ENCODE measurements around the gene ZIC2. TPM values are rescaled to one million over a fixed set of nuclear protein-coding genes. Genes with fewer than 3 reads are reported as not detected.

ZIC2 gene
- total RNA-seq, 1 experiment from 2014 or later = 13.6 TPM

DNA sequence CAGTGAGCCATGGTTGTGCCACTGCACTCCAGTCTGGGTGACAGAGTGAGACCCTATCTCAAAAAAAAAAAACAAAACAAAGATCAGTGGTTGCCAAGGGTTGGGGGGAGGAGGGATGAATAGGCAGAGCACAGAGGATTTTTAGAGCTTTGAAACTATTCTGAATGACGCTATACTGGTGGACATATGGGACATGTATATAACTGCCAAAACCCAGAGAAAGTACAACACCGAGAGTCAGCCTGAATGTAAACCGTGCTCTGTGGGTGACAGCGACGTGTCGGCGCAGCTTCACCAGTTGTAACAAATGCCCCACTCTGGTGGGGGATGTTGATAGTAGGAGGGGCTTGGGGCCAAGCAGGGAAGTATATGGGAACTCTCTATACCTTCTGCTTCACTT is 42.9 kb upstream of the ZIC2 start:
- no TSS peak for BruUV-seq (replicated peaks)
- Histone ChIP-seq H3K36me3 (ENCODE audit: low read depth) (no peaks in the 10 kb centered on the region), H3K4me3 (no peak overlapping the region), H3K27ac (no peak overlapping the region), H3K4me1 (replicated peaks; ENCODE audit: insufficient read depth) (no peaks in the 10 kb centered on the region), H3K27me3 (ENCODE audit: insufficient read depth, low read depth) (peaks cover 35% of the 10 kb centered on the region), H3K9me3 (ENCODE audit: insufficient read depth, low read depth) (no peaks in the 10 kb centered on the region), H4K20me1 (ENCODE audit: insufficient read depth) (no peaks in the 10 kb centered on the region), H3F3A (ENCODE audit: insufficient read depth, low read depth) (no peaks in the 10 kb centered on the region), H2AFZ (no peak overlapping the region), H3K4me2 (no peak overlapping the region), H3K9me2 (ENCODE audit: insufficient read depth) (no peaks in the 10 kb centered on the region), H3K79me2 (ENCODE audit: low read depth) (no peaks in the 10 kb centered on the region)
- no peak for DNase-seq
- no peak for TF ChIP-seq EZH2 (IDR thresholded peaks at IDR 0.05; ENCODE audit: low read depth)
- TF ChIP-seq, protein P1, sequence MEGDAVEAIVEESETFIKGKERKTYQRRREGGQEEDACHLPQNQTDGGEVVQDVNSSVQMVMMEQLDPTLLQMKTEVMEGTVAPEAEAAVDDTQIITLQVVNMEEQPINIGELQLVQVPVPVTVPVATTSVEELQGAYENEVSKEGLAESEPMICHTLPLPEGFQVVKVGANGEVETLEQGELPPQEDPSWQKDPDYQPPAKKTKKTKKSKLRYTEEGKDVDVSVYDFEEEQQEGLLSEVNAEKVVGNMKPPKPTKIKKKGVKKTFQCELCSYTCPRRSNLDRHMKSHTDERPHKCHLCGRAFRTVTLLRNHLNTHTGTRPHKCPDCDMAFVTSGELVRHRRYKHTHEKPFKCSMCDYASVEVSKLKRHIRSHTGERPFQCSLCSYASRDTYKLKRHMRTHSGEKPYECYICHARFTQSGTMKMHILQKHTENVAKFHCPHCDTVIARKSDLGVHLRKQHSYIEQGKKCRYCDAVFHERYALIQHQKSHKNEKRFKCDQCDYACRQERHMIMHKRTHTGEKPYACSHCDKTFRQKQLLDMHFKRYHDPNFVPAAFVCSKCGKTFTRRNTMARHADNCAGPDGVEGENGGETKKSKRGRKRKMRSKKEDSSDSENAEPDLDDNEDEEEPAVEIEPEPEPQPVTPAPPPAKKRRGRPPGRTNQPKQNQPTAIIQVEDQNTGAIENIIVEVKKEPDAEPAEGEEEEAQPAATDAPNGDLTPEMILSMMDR (conservative IDR thresholded peaks at IDR 0.05) = no peak
- ChIA-PET POLR2A (ENCODE audit: unreplicated experiment) (no interaction called here), CTCF (no interaction called here)
- intact Hi-C loops (cut with micrococcal nuclease; ENCODE audit: unreplicated experiment) = no loop called here

DNA sequence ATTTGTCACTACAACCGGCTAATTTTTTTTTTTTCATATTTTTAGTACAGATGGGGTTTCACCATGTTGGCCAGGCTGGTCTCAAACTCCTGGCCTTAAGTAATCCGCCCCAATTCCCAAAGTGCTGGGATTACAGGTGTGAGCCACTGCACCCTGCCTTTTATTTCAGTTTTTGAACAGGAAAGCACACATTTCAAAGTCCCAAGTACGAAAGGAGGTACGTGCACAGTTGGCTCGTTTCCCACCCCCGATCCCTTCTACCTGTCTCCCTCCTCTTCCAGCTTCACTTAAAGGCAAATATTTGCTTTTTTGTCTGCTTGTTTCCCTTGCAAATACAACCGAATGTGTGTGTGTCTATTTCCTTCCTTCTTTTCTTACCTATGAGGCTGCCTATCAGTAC is 40.5 kb upstream of the ZIC2 start:
- TF ChIP-seq, protein P1 (conservative IDR thresholded peaks at IDR 0.05) = no peak
- no peak for TF ChIP-seq EZH2 (IDR thresholded peaks at IDR 0.05; ENCODE audit: low read depth)
- intact Hi-C loops (cut with micrococcal nuclease; ENCODE audit: unreplicated experiment) = no loop called here

DNA sequence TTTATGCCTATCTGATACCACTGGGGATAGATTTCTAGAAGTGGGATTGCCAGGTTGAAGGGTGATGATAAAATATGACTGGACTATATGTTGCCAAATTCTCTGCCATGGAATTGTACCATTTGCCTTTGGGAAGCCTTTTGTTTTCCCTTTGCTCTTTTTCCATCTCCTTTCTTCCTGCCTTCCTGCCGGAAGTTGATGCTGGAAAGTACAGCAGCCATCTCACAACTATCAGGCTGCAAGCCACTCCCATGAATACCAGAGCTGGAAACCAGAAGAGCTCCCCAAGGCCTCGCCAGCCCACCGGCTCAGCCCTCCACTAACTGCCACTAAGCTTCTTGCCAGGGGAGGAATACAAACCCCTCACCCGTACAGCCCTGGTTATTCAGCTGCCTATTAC is 39.7 kb upstream of the ZIC2 start:
- intact Hi-C loops (cut with micrococcal nuclease; ENCODE audit: unreplicated experiment) = no loop called here
- peaks cover 43% of the 10 kb centered on the region for H3K27me3 ChIP-seq (ENCODE audit: insufficient read depth, low read depth)
- no peaks in the 10 kb centered on the region for H3K9me2 ChIP-seq (ENCODE audit: insufficient read depth)
- H3K9me3 ChIP-seq (ENCODE audit: insufficient read depth, low read depth) = no peaks in the 10 kb centered on the region
- H2AFZ ChIP-seq = no peak overlapping the region
- POLR2A ChIA-PET (ENCODE audit: unreplicated experiment) = no interaction called here
- H3K27ac ChIP-seq = no peak overlapping the region
- no peaks in the 10 kb centered on the region for H3K79me2 ChIP-seq (ENCODE audit: low read depth)
- H3K4me3 ChIP-seq = no peak overlapping the region
- no peaks in the 10 kb centered on the region for H3F3A ChIP-seq (ENCODE audit: insufficient read depth, low read depth)
- no peak for TF ChIP-seq EZH2 (IDR thresholded peaks at IDR 0.05; ENCODE audit: low read depth)
- TF ChIP-seq, protein P1 (conservative IDR thresholded peaks at IDR 0.05) = no peak
- no peaks in the 10 kb centered on the region for H4K20me1 ChIP-seq (ENCODE audit: insufficient read depth)
- no peak for DNase-seq
- H3K4me2 ChIP-seq = no peak overlapping the region
- no peaks in the 10 kb centered on the region for H3K36me3 ChIP-seq (ENCODE audit: low read depth)
- CTCF ChIA-PET = no interaction called here
- BruUV-seq (replicated peaks) = no TSS peak
- no peaks in the 10 kb centered on the region for H3K4me1 ChIP-seq (replicated peaks; ENCODE audit: insufficient read depth)

More for the DNA sequence above, 40.5 kb upstream of the ZIC2 start:
- Histone ChIP-seq H3K27me3 (ENCODE audit: insufficient read depth, low read depth) (peaks cover 42% of the 10 kb centered on the region), H3K9me2 (ENCODE audit: insufficient read depth) (no peaks in the 10 kb centered on the region), H3K4me2 (no peak overlapping the region), H4K20me1 (ENCODE audit: insufficient read depth) (no peaks in the 10 kb centered on the region), H3K4me1 (replicated peaks; ENCODE audit: insufficient read depth) (no peaks in the 10 kb centered on the region), H3F3A (ENCODE audit: insufficient read depth, low read depth) (no peaks in the 10 kb centered on the region), H3K79me2 (ENCODE audit: low read depth) (no peaks in the 10 kb centered on the region), H3K36me3 (ENCODE audit: low read depth) (no peaks in the 10 kb centered on the region), H3K27ac (no peak overlapping the region), H3K4me3 (no peak overlapping the region), H3K9me3 (ENCODE audit: insufficient read depth, low read depth) (no peaks in the 10 kb centered on the region), H2AFZ (no peak overlapping the region)
- ChIA-PET POLR2A (ENCODE audit: unreplicated experiment) (no interaction called here), CTCF (no interaction called here)
- no TSS peak for BruUV-seq (replicated peaks)
- no peak for DNase-seq

Measured in PC-9 (cell line).